Mucosa of gallbladder (tissue), 1 donor: ENCODE measurements around the gene ERMAP. TPM values are rescaled to one million over a fixed set of nuclear protein-coding genes. Genes with fewer than 3 reads are reported as not detected.

Experiments used
- DNase-seq: peaks from one replicate; pipeline ENCODE4 v3.0.0-alpha.2; 2020; ENCODE audit warnings: low spot score
- total RNA-seq: library from RNA; stranded (reverse); gene quantifications from one replicate; pipeline ENCODE4 v1.2.1, GENCODE V29; 2021
- donor health status: DM: no; HTN: no; CAD: no.

Gene ERMAP
- total RNA-seq, 1 donor from 2014 or later: 16.6 TPM

DNA sequence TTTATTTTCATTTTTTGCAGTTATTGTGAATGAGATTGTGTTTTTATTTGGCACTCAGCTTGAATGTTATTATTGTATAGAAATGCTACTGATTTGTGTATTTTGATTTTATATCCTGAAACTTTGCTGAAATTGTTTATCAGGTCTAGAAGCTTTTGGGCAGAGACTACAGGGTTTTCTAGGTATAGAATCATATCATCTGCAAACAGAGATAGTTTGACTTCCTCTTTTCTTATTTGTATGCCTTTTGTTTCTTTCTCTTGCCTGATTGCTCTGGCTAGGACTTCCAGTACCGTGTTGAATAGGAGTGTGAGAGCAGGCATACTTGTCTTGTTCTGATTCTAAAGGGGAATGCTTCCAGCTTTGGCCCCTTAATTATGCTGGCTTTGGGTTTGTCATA is 56.7 kb downstream of the ERMAP start:
- no peak for DNase-seq

DNA sequence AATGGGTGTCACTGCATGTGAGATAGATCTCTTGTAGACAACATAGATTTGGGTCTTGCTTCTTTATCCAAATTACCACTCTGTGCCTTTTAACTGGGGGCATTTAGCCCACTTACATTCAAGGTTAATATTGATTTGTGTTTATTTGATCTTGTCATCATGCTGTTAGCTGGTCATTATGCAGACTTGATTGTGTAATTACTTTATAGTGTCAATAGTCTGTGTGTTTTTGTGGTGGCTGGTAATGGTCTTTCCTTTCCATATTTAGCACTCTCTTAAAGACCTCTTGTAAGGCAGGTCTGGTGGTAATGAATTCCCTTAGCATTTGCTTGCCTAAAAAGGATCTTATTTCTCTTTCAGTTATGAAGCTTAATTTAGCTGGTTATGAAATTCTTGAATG is 59.1 kb downstream of the ERMAP start:
- DNase-seq: no peak

DNA sequence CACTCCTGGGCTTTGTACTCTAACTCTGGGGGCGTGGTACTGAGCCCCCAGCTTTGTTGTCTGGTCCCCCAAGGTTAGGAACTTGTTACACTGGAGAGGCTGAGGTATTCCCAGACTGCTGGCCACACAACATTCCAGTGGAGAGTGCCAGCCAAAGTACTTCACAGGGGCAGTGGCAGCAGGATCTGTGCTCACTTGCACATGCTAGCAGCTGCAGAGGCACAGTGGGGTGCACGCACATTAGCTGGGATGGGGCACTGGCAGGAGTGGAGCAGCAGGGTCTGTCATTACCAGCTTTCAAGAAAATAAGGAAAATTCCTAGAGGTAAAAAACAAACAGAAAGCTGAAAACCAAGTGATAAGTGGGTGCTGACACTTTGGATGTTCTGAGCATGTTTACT is 60.5 kb downstream of the ERMAP start:
- DNase-seq: no peak

- DNase-seq: no peak
Measured at GRCh38 chr1:42880384-42880783, 63.5 kb downstream of the ERMAP start.

- no peak for DNase-seq
Measured at GRCh38 chr1:42886046-42886739, 69.3 kb downstream of the ERMAP start.

GRCh38 chr1:42886800-42887199 is 69.9 kb downstream of the ERMAP start:
- DNase-seq: no peak

DNA sequence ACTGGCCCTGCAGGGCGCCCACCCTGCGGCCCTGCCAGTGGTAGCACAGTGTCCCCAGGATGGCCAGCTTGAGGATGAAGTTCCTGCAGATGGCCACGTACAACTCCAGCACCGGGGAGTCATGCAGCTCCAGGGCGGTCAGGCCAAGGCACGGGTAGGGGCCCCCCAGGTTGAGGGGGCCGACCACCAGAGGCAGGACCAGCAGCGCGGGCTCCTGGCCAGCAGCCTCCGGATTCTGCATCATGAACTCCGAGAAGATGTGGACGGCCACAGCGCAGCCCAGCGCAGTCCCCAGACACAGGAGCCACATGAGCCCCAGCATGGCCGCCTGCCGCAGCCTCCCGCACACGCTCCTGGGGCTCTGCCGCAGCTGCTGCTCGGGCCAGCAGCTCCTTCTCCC is 70.4 kb downstream of the ERMAP start:
- no peak for DNase-seq

DNA sequence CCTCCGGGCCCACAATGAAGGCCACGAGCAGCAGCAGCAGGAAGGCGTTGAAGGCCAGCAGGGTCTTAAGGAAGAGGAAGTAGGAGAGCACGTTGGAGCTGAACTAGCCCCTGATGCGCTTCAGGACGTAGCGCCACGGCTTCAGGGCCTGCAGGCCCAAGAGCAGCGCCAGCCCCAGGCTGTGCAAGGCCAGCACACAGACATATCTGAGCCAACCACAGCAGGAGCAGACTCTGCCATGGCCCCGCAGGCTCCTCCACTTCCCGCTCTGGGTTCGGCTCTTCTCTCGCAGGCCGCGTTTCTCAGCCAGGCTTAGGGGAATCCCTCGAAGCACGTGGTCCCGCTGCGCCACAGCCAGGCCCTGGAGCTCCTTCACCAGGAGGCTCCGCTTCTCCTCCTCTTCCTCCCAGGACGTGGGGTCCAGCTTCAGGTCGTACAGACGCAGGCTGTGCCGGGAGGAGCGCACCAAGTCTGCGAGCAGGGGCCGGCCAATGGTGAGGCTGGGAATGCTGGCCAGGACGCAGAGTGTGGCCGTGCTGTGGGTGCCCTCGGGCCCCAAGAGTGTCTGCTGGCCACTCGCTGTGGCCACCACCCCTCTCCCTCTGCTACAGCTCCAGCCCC is 71.2 kb downstream of the ERMAP start:
- no peak for DNase-seq

GRCh38 chr1:42889264-42889663 is 72.3 kb downstream of the ERMAP start:
- no peak for DNase-seq

DNA sequence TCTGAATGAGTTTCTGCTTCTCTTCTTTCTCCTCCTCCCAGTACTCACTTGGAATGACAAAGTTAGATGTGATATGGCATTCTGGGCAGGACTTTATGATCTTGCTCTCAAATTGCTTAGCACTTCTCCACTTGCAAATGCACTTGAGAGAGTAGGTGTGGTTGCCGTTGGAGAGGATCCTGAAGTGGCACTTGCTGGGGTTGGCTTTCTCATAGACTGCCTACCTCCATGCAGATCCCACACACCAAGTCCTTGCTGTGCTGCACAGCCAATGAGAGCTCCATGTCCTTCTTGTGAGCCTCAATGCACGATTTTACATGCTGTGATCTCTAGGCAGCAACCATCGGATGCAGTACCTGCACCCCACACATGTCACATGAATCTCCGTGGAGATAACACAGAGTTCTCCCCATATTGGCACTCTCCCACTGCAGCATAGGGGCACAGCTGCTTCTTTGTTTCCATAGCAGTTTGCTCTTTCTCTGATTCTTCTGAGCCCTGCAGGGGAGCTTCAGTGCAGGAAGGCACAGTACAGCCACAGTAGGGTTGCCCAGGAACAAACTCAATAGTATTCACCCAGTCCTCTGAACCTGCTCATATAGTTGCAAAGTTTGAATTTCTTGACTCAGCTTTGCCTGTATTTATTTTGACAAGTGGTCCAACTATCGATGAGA is 74.7 kb downstream of the ERMAP start:
- no peak for DNase-seq

Other genes with a start within 250 kb of the ERMAP start
- gene PPIH, start 158.7 kb upstream of the ERMAP start, total RNA-seq: 25.4 TPM
- 408 TPM for gene YBX1, start 134.7 kb upstream of the ERMAP start, total RNA-seq
- gene CLDN19, start 76.9 kb upstream of the ERMAP start, total RNA-seq: 0.06 TPM
- gene P3H1, start 50.1 kb upstream of the ERMAP start, total RNA-seq: 41.9 TPM
- gene C1orf50, start 49.9 kb upstream of the ERMAP start, total RNA-seq: 6.7 TPM
- gene TMEM269, start 32.1 kb upstream of the ERMAP start, total RNA-seq: 0.06 TPM
- gene SVBP, start 275 bp downstream of the ERMAP start, total RNA-seq: 17.8 TPM
- 10.6 TPM for gene ZNF691, start 29.5 kb downstream of the ERMAP start, total RNA-seq
- 142 TPM for gene SLC2A1, start 141.7 kb downstream of the ERMAP start, total RNA-seq